ENCODE results near the gene TPCN1. TPM values are rescaled to one million over a fixed set of nuclear protein-coding genes. Genes with fewer than 3 reads are reported as not detected.

The TPCN1 gene
- total RNA-seq, 1 experiment from 2014 or later = 43.0 TPM

GRCh38 chr12:113233967-113234366 lies 12.7 kb downstream of the TPCN1 start:
- no TSS peak for BruUV-seq (replicated peaks)
- ChIA-PET POLR2A (interaction anchor here (0.5 to 14.2 kb wide), 2 partner anchors 7 to 40 kb away, joined by 3 to 237 read pairs; partner anchors contain the start of gene TPCN1), CTCF (no interaction called here)
- intact Hi-C loops (cut with micrococcal nuclease) = no loop called here
- Mint-ChIP-seq H3K9me3 (ENCODE audit: unreplicated experiment) (no peaks in the 10 kb centered on the region), H3K27me3 (ENCODE audit: insufficient read depth, unreplicated experiment) (no peaks in the 10 kb centered on the region), H3K36me3 (ENCODE audit: insufficient read depth, unreplicated experiment) (peaks cover 67% of the 10 kb centered on the region), H3K4me3 (ENCODE audit: unreplicated experiment) (no peak overlapping the region), H3K27ac (ENCODE audit: low read depth, unreplicated experiment) (no peak overlapping the region), H3K4me1 (ENCODE audit: insufficient read depth, unreplicated experiment) (peaks cover 6% of the 10 kb centered on the region)
- no peak for TF ChIP-seq CTCF (IDR thresholded peaks at IDR 0.05; ENCODE audit: unreplicated experiment)
- DNase-seq (ENCODE audit: unreplicated experiment) = no peak

DNA sequence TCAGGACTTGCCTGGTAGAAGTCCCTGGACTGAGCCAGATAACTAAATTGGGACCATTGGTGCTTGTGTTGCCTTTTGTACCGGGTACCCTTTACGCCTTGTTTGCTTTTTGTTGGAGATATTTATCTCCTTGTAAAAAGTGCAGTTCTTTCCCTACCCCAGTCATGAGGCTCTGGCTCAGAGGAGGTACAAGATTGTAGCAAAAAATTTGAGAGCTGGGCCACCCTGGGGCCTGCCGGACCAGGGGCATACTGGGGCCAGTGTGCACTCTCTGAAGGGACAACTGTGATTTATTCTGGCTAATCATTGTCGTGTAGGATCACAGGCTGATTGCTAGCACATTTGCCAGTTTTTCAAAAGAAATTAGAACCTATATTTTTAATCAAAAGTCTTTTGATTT lies 13.2 kb downstream of the TPCN1 start:
- Mint-ChIP-seq H3K4me3 (ENCODE audit: unreplicated experiment) (no peak overlapping the region), H3K27ac (ENCODE audit: low read depth, unreplicated experiment) (no peak overlapping the region), H3K9me3 (ENCODE audit: unreplicated experiment) (no peaks in the 10 kb centered on the region), H3K36me3 (ENCODE audit: insufficient read depth, unreplicated experiment) (peaks cover 67% of the 10 kb centered on the region), H3K27me3 (ENCODE audit: insufficient read depth, unreplicated experiment) (no peaks in the 10 kb centered on the region), H3K4me1 (ENCODE audit: insufficient read depth, unreplicated experiment) (peaks cover 10% of the 10 kb centered on the region)
- no peak for DNase-seq (ENCODE audit: unreplicated experiment)
- BruUV-seq (replicated peaks) = no TSS peak
- TF ChIP-seq CTCF (IDR thresholded peaks at IDR 0.05; ENCODE audit: unreplicated experiment) = no peak
- intact Hi-C loops (cut with micrococcal nuclease) = no loop called here
- ChIA-PET POLR2A (interaction anchor here (14.2 kb wide), 1 partner anchor 8 kb away, joined by 237 read pairs; the partner anchor contains the start of gene TPCN1), CTCF (no interaction called here)

GRCh38 chr12:113235976-113236375 lies 14.7 kb downstream of the TPCN1 start:
- ChIA-PET POLR2A (interaction anchor here (14.2 kb wide), 1 partner anchor 9 kb away, joined by 237 read pairs; the partner anchor contains the start of gene TPCN1), CTCF (interaction anchor here (0.5 kb wide), 1 partner anchor 186 kb away, joined by 4 read pairs; the partner anchor contains the start of gene SDSL)
- Mint-ChIP-seq H3K27ac (ENCODE audit: low read depth, unreplicated experiment) (no peak overlapping the region), H3K4me1 (ENCODE audit: insufficient read depth, unreplicated experiment) (peaks cover 15% of the 10 kb centered on the region), H3K9me3 (ENCODE audit: unreplicated experiment) (no peaks in the 10 kb centered on the region), H3K4me3 (ENCODE audit: unreplicated experiment) (no peak overlapping the region), H3K36me3 (ENCODE audit: insufficient read depth, unreplicated experiment) (peaks cover 63% of the 10 kb centered on the region), H3K27me3 (ENCODE audit: insufficient read depth, unreplicated experiment) (no peaks in the 10 kb centered on the region)
- intact Hi-C loops (cut with micrococcal nuclease) = no loop called here
- TF ChIP-seq CTCF (IDR thresholded peaks at IDR 0.05; ENCODE audit: unreplicated experiment) = no peak
- BruUV-seq (replicated peaks) = no TSS peak
- DNase-seq (ENCODE audit: unreplicated experiment) = no peak

GRCh38 chr12:113236539-113237399 lies 15.5 kb downstream of the TPCN1 start:
- H3K36me3 Mint-ChIP-seq (ENCODE audit: insufficient read depth, unreplicated experiment) = peaks cover 62% of the 10 kb centered on the region
- POLR2A ChIA-PET = interaction anchor here (0.7 to 14.2 kb wide), 2 partner anchors 10 to 301 kb away, joined by 3 to 237 read pairs; partner anchors contain the start of gene TPCN1
- no peak for DNase-seq (ENCODE audit: unreplicated experiment)
- H3K4me1 Mint-ChIP-seq (ENCODE audit: insufficient read depth, unreplicated experiment) = peaks cover 23% of the 10 kb centered on the region
- no peaks in the 10 kb centered on the region for H3K9me3 Mint-ChIP-seq (ENCODE audit: unreplicated experiment)
- CTCF ChIA-PET = interaction anchor here (0.6 kb wide), 2 partner anchors 14 to 1826 kb away, joined by 3 read pairs; no protein-coding TSS in a partner anchor
- H3K27me3 Mint-ChIP-seq (ENCODE audit: insufficient read depth, unreplicated experiment) = no peaks in the 10 kb centered on the region
- BruUV-seq (replicated peaks) = no TSS peak
- no peak for TF ChIP-seq CTCF (IDR thresholded peaks at IDR 0.05; ENCODE audit: unreplicated experiment)
- H3K4me3 Mint-ChIP-seq (ENCODE audit: unreplicated experiment) = no peak overlapping the region
- H3K27ac Mint-ChIP-seq (ENCODE audit: low read depth, unreplicated experiment) = peak overlapping the region; percentile 71
- intact Hi-C loops (cut with micrococcal nuclease) = no loop called here
